Measurements from ENCODE around the gene ZFP36L2.

ZFP36L2 gene, protein sequence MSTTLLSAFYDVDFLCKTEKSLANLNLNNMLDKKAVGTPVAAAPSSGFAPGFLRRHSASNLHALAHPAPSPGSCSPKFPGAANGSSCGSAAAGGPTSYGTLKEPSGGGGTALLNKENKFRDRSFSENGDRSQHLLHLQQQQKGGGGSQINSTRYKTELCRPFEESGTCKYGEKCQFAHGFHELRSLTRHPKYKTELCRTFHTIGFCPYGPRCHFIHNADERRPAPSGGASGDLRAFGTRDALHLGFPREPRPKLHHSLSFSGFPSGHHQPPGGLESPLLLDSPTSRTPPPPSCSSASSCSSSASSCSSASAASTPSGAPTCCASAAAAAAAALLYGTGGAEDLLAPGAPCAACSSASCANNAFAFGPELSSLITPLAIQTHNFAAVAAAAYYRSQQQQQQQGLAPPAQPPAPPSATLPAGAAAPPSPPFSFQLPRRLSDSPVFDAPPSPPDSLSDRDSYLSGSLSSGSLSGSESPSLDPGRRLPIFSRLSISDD

GRCh38 chr2:43226558-43226954 is at the start of gene ZFP36L2:
Gene ZFP36L2 (minus strand): TSS chr2:43226606. CDS start chr2:43226315, 291 bp downstream.
- H3K4me3 ChIP-seq (ENCODE audit: low read length) = peak within 1 kb of the TSS; percentile 90
- H3K27ac ChIP-seq (ENCODE audit: low read length) = peak within 1 kb of the TSS; percentile 95
- H3K9ac ChIP-seq (ENCODE audit: low read depth, low read length) = peak within 1 kb of the TSS; percentile 95
- H3K9me3 ChIP-seq (ENCODE audit: insufficient read depth, low read depth, low read length) = no peaks in the 10 kb centered on the region
- no peaks in the 10 kb centered on the region for H3K27me3 ChIP-seq (ENCODE audit: insufficient read depth, low read length)
- H3K36me3 ChIP-seq (ENCODE audit: insufficient read depth, low read depth, low read length) = peaks cover 38% of the 10 kb centered on the region
- peaks cover 15% of the 10 kb centered on the region; the same call in 1 of the 2 replicates for H3K4me1 ChIP-seq (ENCODE audit: insufficient read depth, low read length)

DNA sequence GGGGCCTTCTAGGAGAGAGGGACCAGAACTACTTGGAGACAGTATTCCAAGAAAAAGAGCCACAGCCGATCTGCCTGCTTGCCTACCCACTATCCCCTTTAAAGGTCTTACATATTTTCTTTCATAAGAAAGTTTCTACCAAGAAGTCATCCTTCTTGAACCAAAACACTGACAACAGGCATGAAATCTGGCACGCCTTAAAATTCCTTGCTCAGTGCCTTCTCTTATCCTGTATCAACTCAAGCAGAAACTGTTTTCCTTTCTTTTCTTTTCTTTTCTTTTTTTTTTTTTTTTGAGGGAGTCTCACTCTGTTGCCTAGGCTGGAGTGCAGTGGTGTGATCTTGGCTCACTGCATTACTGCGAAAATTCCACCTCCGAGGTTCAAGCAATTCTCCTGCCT is 48.3 kb upstream of the ZFP36L2 start:
- Histone ChIP-seq H3K27ac (ENCODE audit: low read length) (no peak overlapping the region), H3K4me1 (ENCODE audit: insufficient read depth, low read length) (peaks cover 3% of the 10 kb centered on the region; the same call in 1 of the 2 replicates), H3K9ac (ENCODE audit: low read depth, low read length) (no peak overlapping the region)

DNA sequence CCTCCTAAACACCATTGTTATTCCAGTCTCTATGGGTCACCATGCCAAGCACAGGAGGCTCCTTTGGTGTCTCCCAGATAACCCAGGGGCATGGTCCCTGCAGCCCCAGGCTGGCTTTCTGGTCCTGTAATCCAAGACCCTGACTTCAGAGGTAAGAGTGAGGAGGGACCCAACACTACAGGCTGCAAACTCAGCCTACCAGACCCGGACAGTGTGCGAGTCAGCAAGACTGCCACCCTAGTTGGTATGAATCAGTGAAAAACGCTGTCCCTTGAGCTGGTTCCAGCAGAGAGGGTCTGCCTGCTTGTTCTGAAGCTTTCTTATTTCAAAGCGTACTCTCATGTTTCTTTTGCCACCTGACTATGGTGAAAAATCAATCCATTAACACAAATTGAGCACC is 47.6 kb upstream of the ZFP36L2 start:
- 0 out of 2 replicates have a peak, but pooled peaks cover 5% of the 10 kb centered on the region for H3K36me3 ChIP-seq (ENCODE audit: insufficient read depth, low read depth, low read length)
- H3K27ac ChIP-seq (ENCODE audit: low read length) = no peak overlapping the region
- no peaks in the 10 kb centered on the region for H3K9me3 ChIP-seq (ENCODE audit: insufficient read depth, low read depth, low read length)
- no peak overlapping the region for H3K4me3 ChIP-seq (ENCODE audit: low read length)
- H3K9ac ChIP-seq (ENCODE audit: low read depth, low read length) = no peak overlapping the region
- peaks cover 3% of the 10 kb centered on the region; the same call in 1 of the 2 replicates for H3K4me1 ChIP-seq (ENCODE audit: insufficient read depth, low read length)
- no peaks in the 10 kb centered on the region for H3K27me3 ChIP-seq (ENCODE audit: insufficient read depth, low read length)

More for the DNA sequence above, 48.3 kb upstream of the ZFP36L2 start:
- 0 out of 2 replicates have a peak, but pooled peaks cover 5% of the 10 kb centered on the region for H3K36me3 ChIP-seq (ENCODE audit: insufficient read depth, low read depth, low read length)
- no peaks in the 10 kb centered on the region for H3K27me3 ChIP-seq (ENCODE audit: insufficient read depth, low read length)
- no peak overlapping the region for H3K4me3 ChIP-seq (ENCODE audit: low read length)
- no peaks in the 10 kb centered on the region for H3K9me3 ChIP-seq (ENCODE audit: insufficient read depth, low read depth, low read length)

DNA sequence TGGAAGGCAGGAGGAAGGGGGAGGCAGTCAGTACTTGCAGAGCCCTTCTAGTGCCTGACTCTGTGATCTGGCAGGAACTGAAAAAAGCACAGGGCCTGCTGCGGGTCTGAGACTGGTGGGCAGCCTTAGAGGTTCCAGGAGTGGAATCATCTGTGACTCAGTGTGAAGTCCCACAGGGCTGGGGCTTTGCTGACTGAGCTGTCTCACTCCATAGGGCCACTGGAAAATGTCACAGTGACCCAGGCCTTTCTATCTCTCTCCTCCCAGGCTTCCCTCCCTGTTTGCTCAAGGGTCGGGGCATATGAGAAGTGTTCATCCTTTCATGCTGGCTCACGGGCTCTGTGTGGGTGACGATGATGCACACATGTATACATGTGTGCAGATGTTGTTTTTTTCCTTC is 47.1 kb upstream of the ZFP36L2 start:
- Histone ChIP-seq H3K9ac (ENCODE audit: low read depth, low read length) (no peak overlapping the region), H3K27ac (ENCODE audit: low read length) (no peak overlapping the region)

DNA sequence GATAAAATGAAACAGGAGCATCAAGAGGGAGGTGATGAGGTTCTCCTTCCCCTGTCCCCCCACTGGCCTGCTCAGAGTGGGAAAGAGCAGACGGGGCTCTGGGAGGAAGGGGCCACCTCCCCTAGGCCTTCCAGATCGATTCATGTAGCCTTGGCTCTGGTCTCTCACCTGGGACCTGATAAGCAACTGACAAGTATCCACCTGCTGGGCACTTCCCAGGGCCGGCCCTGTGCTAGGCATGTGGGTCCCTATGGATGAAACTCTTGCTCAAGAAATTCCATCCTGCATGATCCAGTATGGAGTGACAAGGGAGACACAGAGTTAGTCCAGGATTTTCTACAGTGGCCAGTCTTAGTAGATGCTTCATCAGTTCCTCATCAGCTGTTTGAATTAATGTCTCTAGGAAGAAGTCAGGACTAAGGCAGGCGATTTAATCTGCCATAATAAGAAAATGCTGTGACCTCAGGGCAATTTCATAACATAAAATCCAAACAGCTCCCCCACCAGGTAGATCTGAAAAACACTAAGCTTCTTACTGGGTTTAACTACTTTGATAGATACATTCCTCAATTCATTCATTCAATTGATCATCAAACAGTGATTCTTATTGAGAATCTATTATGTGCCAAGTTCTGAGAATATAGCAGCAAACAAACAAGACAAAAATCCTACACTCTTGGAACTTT is 44.7 kb upstream of the ZFP36L2 start:
- no peaks in the 10 kb centered on the region for H3K9me3 ChIP-seq (ENCODE audit: insufficient read depth, low read depth, low read length)
- no peak overlapping the region for H3K4me3 ChIP-seq (ENCODE audit: low read length)
- no peaks in the 10 kb centered on the region for H3K27me3 ChIP-seq (ENCODE audit: insufficient read depth, low read length)
- H3K27ac ChIP-seq (ENCODE audit: low read length) = no peak overlapping the region
- H3K4me1 ChIP-seq (ENCODE audit: insufficient read depth, low read length) = peaks cover 4% of the 10 kb centered on the region; the same call in 1 of the 2 replicates
- H3K9ac ChIP-seq (ENCODE audit: low read depth, low read length) = no peak overlapping the region
- H3K36me3 ChIP-seq (ENCODE audit: insufficient read depth, low read depth, low read length) = no peaks in the 10 kb centered on the region

More for the DNA sequence above, 47.1 kb upstream of the ZFP36L2 start:
- Histone ChIP-seq H3K27me3 (ENCODE audit: insufficient read depth, low read length) (no peaks in the 10 kb centered on the region), H3K9me3 (ENCODE audit: insufficient read depth, low read depth, low read length) (no peaks in the 10 kb centered on the region), H3K4me3 (ENCODE audit: low read length) (no peak overlapping the region), H3K4me1 (ENCODE audit: insufficient read depth, low read length) (peaks cover 2% of the 10 kb centered on the region; the same call in 1 of the 2 replicates), H3K36me3 (ENCODE audit: insufficient read depth, low read depth, low read length) (0 out of 2 replicates have a peak, but pooled peaks cover 5% of the 10 kb centered on the region)

GRCh38 chr2:43270461-43270860 is 44.1 kb upstream of the ZFP36L2 start:
- Histone ChIP-seq H3K4me3 (ENCODE audit: low read length) (no peak overlapping the region), H3K4me1 (ENCODE audit: insufficient read depth, low read length) (peaks cover 4% of the 10 kb centered on the region; the same call in 1 of the 2 replicates), H3K36me3 (ENCODE audit: insufficient read depth, low read depth, low read length) (no peaks in the 10 kb centered on the region), H3K27ac (ENCODE audit: low read length) (no peak overlapping the region), H3K27me3 (ENCODE audit: insufficient read depth, low read length) (no peaks in the 10 kb centered on the region), H3K9me3 (ENCODE audit: insufficient read depth, low read depth, low read length) (no peaks in the 10 kb centered on the region), H3K9ac (ENCODE audit: low read depth, low read length) (no peak overlapping the region)

GRCh38 chr2:43269706-43270105 is 43.3 kb upstream of the ZFP36L2 start:
- Histone ChIP-seq H3K27ac (ENCODE audit: low read length) (no peak overlapping the region), H3K9me3 (ENCODE audit: insufficient read depth, low read depth, low read length) (no peaks in the 10 kb centered on the region), H3K9ac (ENCODE audit: low read depth, low read length) (no peak overlapping the region), H3K27me3 (ENCODE audit: insufficient read depth, low read length) (no peaks in the 10 kb centered on the region), H3K4me3 (ENCODE audit: low read length) (no peak overlapping the region), H3K36me3 (ENCODE audit: insufficient read depth, low read depth, low read length) (no peaks in the 10 kb centered on the region), H3K4me1 (ENCODE audit: insufficient read depth, low read length) (peaks cover 4% of the 10 kb centered on the region; the same call in 1 of the 2 replicates)

- Histone ChIP-seq H3K4me1 (ENCODE audit: insufficient read depth, low read length) (peaks cover 4% of the 10 kb centered on the region; the same call in 1 of the 2 replicates), H3K27me3 (ENCODE audit: insufficient read depth, low read length) (no peaks in the 10 kb centered on the region), H3K36me3 (ENCODE audit: insufficient read depth, low read depth, low read length) (no peaks in the 10 kb centered on the region), H3K9me3 (ENCODE audit: insufficient read depth, low read depth, low read length) (no peaks in the 10 kb centered on the region), H3K9ac (ENCODE audit: low read depth, low read length) (no peak overlapping the region), H3K27ac (ENCODE audit: low read length) (no peak overlapping the region), H3K4me3 (ENCODE audit: low read length) (no peak overlapping the region)
These were observed 42.7 kb upstream of the ZFP36L2 start for GRCh38 chr2:43269074-43269572.

GRCh38 chr2:43268066-43268953 is 41.9 kb upstream of the ZFP36L2 start:
- Histone ChIP-seq H3K27ac (ENCODE audit: low read length) (no peak overlapping the region), H3K9ac (ENCODE audit: low read depth, low read length) (no peak overlapping the region), H3K27me3 (ENCODE audit: insufficient read depth, low read length) (no peaks in the 10 kb centered on the region), H3K9me3 (ENCODE audit: insufficient read depth, low read depth, low read length) (no peaks in the 10 kb centered on the region), H3K4me1 (ENCODE audit: insufficient read depth, low read length) (peaks cover 4% of the 10 kb centered on the region; the same call in 1 of the 2 replicates), H3K4me3 (ENCODE audit: low read length) (no peak overlapping the region), H3K36me3 (ENCODE audit: insufficient read depth, low read depth, low read length) (no peaks in the 10 kb centered on the region)

DNA sequence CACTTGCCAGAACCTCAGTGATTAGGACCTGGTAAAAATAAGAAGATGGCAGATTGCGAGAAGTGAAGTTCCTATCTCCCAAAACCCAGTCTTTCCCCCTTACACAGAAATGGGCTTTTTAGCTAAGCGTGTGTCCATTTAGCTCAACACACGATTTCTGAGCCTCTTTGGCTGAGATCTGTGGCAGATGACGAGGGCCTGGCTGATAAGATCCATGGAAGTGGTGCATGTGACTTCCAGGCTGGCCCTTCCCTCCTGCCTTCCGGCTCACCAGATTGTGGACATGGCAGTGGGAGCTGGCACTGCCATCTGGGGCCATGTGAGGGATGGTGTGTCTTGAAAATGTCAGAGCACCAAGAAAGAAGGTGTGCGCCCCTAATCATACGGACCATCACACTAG is 41.0 kb upstream of the ZFP36L2 start:
- peaks cover 4% of the 10 kb centered on the region; the same call in 1 of the 2 replicates for H3K4me1 ChIP-seq (ENCODE audit: insufficient read depth, low read length)
- no peaks in the 10 kb centered on the region for H3K36me3 ChIP-seq (ENCODE audit: insufficient read depth, low read depth, low read length)
- no peak overlapping the region for H3K9ac ChIP-seq (ENCODE audit: low read depth, low read length)
- no peaks in the 10 kb centered on the region for H3K9me3 ChIP-seq (ENCODE audit: insufficient read depth, low read depth, low read length)
- H3K4me3 ChIP-seq (ENCODE audit: low read length) = no peak overlapping the region
- H3K27me3 ChIP-seq (ENCODE audit: insufficient read depth, low read length) = no peaks in the 10 kb centered on the region
- H3K27ac ChIP-seq (ENCODE audit: low read length) = no peak overlapping the region

DNA sequence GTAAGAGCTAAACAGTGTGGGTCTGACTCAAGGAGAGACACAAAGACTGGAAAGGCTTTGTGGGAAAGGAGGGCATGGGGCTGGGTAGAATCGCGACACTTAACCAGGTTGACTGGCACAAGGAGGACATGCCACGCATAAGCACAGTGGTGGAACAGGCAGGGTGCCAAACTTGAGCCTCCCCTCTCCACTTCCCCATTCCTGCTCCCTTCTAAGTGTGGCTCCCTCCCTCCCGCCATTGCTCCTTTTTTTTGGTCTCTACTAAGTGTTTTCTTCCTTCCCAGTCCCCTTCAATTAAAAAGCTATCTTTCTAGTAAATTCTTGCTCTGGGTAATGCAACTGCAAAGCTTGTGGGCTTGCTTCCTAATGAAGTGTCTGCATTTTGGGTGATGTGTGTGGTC is 40.3 kb upstream of the ZFP36L2 start:
- H3K9me3 ChIP-seq (ENCODE audit: insufficient read depth, low read depth, low read length) = no peaks in the 10 kb centered on the region
- H3K27ac ChIP-seq (ENCODE audit: low read length) = no peak overlapping the region
- H3K27me3 ChIP-seq (ENCODE audit: insufficient read depth, low read length) = no peaks in the 10 kb centered on the region
- no peak overlapping the region for H3K4me3 ChIP-seq (ENCODE audit: low read length)
- H3K36me3 ChIP-seq (ENCODE audit: insufficient read depth, low read depth, low read length) = no peaks in the 10 kb centered on the region
- no peak overlapping the region for H3K9ac ChIP-seq (ENCODE audit: low read depth, low read length)
- peaks cover 4% of the 10 kb centered on the region; the same call in 1 of the 2 replicates for H3K4me1 ChIP-seq (ENCODE audit: insufficient read depth, low read length)
